Glutamatergic neuron (in vitro differentiated cells): ENCODE results near the gene C16orf74. TPM values are rescaled to one million over a fixed set of nuclear protein-coding genes. Genes with fewer than 3 reads are reported as not detected.

Experiments used
- DNase-seq: peaks from one replicate; pipeline ENCODE4 v3.0.0; 2022
- H3K27ac Mint-ChIP-seq: one replicate; pipeline ENCODE4 v1.8.0; 2020; ENCODE audit warnings: mild to moderate bottlenecking, mixed read lengths, inconsistent platforms; ENCODE audit not compliant: unreplicated experiment
- H3K27me3 Mint-ChIP-seq: one replicate; pipeline ENCODE4 v1.8.0; 2020; ENCODE audit warnings: mild to moderate bottlenecking, moderate library complexity, mixed read lengths, inconsistent platforms; ENCODE audit not compliant: unreplicated experiment
- H3K36me3 Mint-ChIP-seq: one replicate; pipeline ENCODE4 v1.8.0; 2020; ENCODE audit warnings: mild to moderate bottlenecking, mixed read lengths, inconsistent platforms; ENCODE audit not compliant: unreplicated experiment
- H3K4me1 Mint-ChIP-seq: one replicate; pipeline ENCODE4 v1.8.0; 2020; ENCODE audit warnings: mild to moderate bottlenecking, low read depth, mixed read lengths, inconsistent platforms; ENCODE audit not compliant: unreplicated experiment
- H3K4me3 Mint-ChIP-seq: one replicate; pipeline ENCODE4 v1.8.0; 2020; ENCODE audit warnings: mild to moderate bottlenecking, mixed read lengths, inconsistent platforms; ENCODE audit not compliant: unreplicated experiment
- H3K9me3 Mint-ChIP-seq: one replicate; pipeline ENCODE4 v1.8.0; 2020; ENCODE audit warnings: mild to moderate bottlenecking, moderate library complexity, mixed read lengths, inconsistent platforms; ENCODE audit not compliant: unreplicated experiment
- CTCF ChIP-seq: fragments of 200-600 bp; sonication (generic); IDR thresholded peaks from one replicate; pipeline ENCODE4 v1.5.0; 2021; ENCODE audit not compliant: partially characterized antibody, unreplicated experiment
- total RNA-seq: library from RNA; stranded (reverse); fragmentation: NEBNext Ultra II Directional; extraction: Animal tissue kit (Norgen Biotek cat#: 25700); gene quantifications from one replicate; pipeline ENCODE4 v1.2.1, GENCODE V29; 2021; ENCODE audit not compliant: unreplicated experiment

The C16orf74 gene
- total RNA-seq, 1 donor from 2014 or later: 2.6 TPM

GRCh38 chr16:85729452-85730185 lies 21.3 kb downstream of the C16orf74 start:
- H3K4me3 Mint-ChIP-seq: no peak overlapping the region
- H3K9me3 Mint-ChIP-seq: peaks cover 5% of the 10 kb centered on the region
- peaks cover 7% of the 10 kb centered on the region for H3K4me1 Mint-ChIP-seq
- peaks cover 6% of the 10 kb centered on the region for H3K27me3 Mint-ChIP-seq
- TF ChIP-seq CTCF: no peak
- no peak overlapping the region for H3K27ac Mint-ChIP-seq
- H3K36me3 Mint-ChIP-seq: peaks cover 4% of the 10 kb centered on the region
- DNase-seq: no peak

- TF ChIP-seq CTCF: no peak
- peaks cover 4% of the 10 kb centered on the region for H3K36me3 Mint-ChIP-seq
- H3K4me3 Mint-ChIP-seq: no peak overlapping the region
- H3K9me3 Mint-ChIP-seq: peaks cover 6% of the 10 kb centered on the region
- DNase-seq: no peak
- H3K27ac Mint-ChIP-seq: no peak overlapping the region
- peaks cover 11% of the 10 kb centered on the region for H3K4me1 Mint-ChIP-seq
- peaks cover 9% of the 10 kb centered on the region for H3K27me3 Mint-ChIP-seq
These were observed 22.0 kb downstream of the C16orf74 start for GRCh38 chr16:85728879-85729278.

- H3K4me3 Mint-ChIP-seq: no peak overlapping the region
- H3K4me1 Mint-ChIP-seq: peaks cover 12% of the 10 kb centered on the region
- peaks cover 13% of the 10 kb centered on the region for H3K27me3 Mint-ChIP-seq
- peaks cover 6% of the 10 kb centered on the region for H3K9me3 Mint-ChIP-seq
- peaks cover 4% of the 10 kb centered on the region for H3K36me3 Mint-ChIP-seq
- no peak for TF ChIP-seq CTCF
- no peak for DNase-seq
- H3K27ac Mint-ChIP-seq: no peak overlapping the region
These were observed 26.0 kb downstream of the C16orf74 start for GRCh38 chr16:85724936-85725335.

GRCh38 chr16:85724126-85724879 lies 26.6 kb downstream of the C16orf74 start:
- no peak overlapping the region for H3K4me3 Mint-ChIP-seq
- H3K27ac Mint-ChIP-seq: no peak overlapping the region
- no peak for DNase-seq
- peaks cover 4% of the 10 kb centered on the region for H3K9me3 Mint-ChIP-seq
- H3K27me3 Mint-ChIP-seq: peaks cover 13% of the 10 kb centered on the region
- peaks cover 9% of the 10 kb centered on the region for H3K4me1 Mint-ChIP-seq
- H3K36me3 Mint-ChIP-seq: peaks cover under 1% of the 10 kb centered on the region
- no peak for TF ChIP-seq CTCF
